IMR-90 (cell line): ENCODE measurements around the gene PARD3.

Experiments used
- BHLHE40 ChIP-seq: fragments of 150-350 bp; IDR thresholded peaks from 2 replicates; pipeline ENCODE4 v1.6.1; 2016; ENCODE audit warnings: mild to moderate bottlenecking, low read depth, low read length
- CEBPB ChIP-seq: IDR thresholded peaks from 2 replicates; pipeline ENCODE4 v1.6.1; 2012; ENCODE audit warnings: low read depth, low read length, improper control_type of control experiment
- ELK1 ChIP-seq: fragments of 150-350 bp; IDR thresholded peaks from 2 replicates; pipeline ENCODE4 v1.6.1; 2016; ENCODE audit warnings: low read depth, mild to moderate bottlenecking, low read length, moderate library complexity, borderline replicate concordance
- FOS ChIP-seq: fragments of 150-350 bp; IDR thresholded peaks from 2 replicates; pipeline ENCODE4 v1.6.1; 2016; ENCODE audit warnings: low read depth, low read length
- MAZ ChIP-seq: IDR thresholded peaks from 2 replicates; pipeline ENCODE4 v1.6.1; 2012; ENCODE audit warnings: low read depth, mild to moderate bottlenecking, low read length, improper control_type of control experiment, moderate library complexity, borderline replicate concordance
- MXI1 ChIP-seq: IDR thresholded peaks from 2 replicates; pipeline ENCODE4 v1.6.1; 2012; ENCODE audit warnings: low read depth, mild to moderate bottlenecking, low read length, moderate library complexity, borderline replicate concordance
- POLR2A ChIP-seq: IDR thresholded peaks from 2 replicates; pipeline ENCODE4 v1.6.1; 2012; ENCODE audit warnings: mild to moderate bottlenecking, low read depth, low read length
- RFX5 ChIP-seq: IDR thresholded peaks from 2 replicates; pipeline ENCODE4 v1.8.0; 2012; ENCODE audit warnings: low read depth, mild to moderate bottlenecking, low read length, moderate library complexity
- SMC3 ChIP-seq: fragments of 150-350 bp; IDR thresholded peaks from 2 replicates; pipeline ENCODE4 v1.6.1; 2016; ENCODE audit warnings: low read depth, mild to moderate bottlenecking, antibody characterized with exemption, low read length, moderate library complexity
- TF ChIP-seq, protein P1 (sequence below): conservative IDR thresholded peaks from 2 replicates; pipeline ENCODE4 v1.5.1; 2012; ENCODE audit warnings: mild to moderate bottlenecking, low read depth, low read length, improper control_type of control experiment
- TF ChIP-seq, protein P2 (sequence below): fragments of 150-350 bp; IDR thresholded peaks from 2 replicates; pipeline ENCODE4 v1.6.1; 2017; ENCODE audit warnings: mild to moderate bottlenecking, antibody characterized with exemption, low read length, low read depth

- TF ChIP-seq, protein P1, sequence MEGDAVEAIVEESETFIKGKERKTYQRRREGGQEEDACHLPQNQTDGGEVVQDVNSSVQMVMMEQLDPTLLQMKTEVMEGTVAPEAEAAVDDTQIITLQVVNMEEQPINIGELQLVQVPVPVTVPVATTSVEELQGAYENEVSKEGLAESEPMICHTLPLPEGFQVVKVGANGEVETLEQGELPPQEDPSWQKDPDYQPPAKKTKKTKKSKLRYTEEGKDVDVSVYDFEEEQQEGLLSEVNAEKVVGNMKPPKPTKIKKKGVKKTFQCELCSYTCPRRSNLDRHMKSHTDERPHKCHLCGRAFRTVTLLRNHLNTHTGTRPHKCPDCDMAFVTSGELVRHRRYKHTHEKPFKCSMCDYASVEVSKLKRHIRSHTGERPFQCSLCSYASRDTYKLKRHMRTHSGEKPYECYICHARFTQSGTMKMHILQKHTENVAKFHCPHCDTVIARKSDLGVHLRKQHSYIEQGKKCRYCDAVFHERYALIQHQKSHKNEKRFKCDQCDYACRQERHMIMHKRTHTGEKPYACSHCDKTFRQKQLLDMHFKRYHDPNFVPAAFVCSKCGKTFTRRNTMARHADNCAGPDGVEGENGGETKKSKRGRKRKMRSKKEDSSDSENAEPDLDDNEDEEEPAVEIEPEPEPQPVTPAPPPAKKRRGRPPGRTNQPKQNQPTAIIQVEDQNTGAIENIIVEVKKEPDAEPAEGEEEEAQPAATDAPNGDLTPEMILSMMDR: no peak
- TF ChIP-seq SMC3: no peak
- TF ChIP-seq CEBPB: no peak
- no peak for TF ChIP-seq POLR2A
- no peak for TF ChIP-seq ELK1
- no peak for TF ChIP-seq RFX5
- no peak for TF ChIP-seq MAZ
- TF ChIP-seq MXI1: no peak
- no peak for TF ChIP-seq BHLHE40
- TF ChIP-seq, protein P2, sequence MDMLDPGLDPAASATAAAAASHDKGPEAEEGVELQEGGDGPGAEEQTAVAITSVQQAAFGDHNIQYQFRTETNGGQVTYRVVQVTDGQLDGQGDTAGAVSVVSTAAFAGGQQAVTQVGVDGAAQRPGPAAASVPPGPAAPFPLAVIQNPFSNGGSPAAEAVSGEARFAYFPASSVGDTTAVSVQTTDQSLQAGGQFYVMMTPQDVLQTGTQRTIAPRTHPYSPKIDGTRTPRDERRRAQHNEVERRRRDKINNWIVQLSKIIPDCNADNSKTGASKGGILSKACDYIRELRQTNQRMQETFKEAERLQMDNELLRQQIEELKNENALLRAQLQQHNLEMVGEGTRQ: no peak
- TF ChIP-seq FOS: no peak
Observed at GRCh38 chr10:34768261-34768971, 46.7 kb downstream of the PARD3 start.
